Spleen (tissue), 11 donors: ENCODE measurements around the gene RAB33A. TPM values are rescaled to one million over a fixed set of nuclear protein-coding genes. Genes with fewer than 3 reads are reported as not detected.

Experiments used
- DNase-seq: peaks from one replicate; pipeline ENCODE4 v3.0.0-alpha.2; 2020
- H3K27ac ChIP-seq, 8 donors: fragments of 200-600 bp; sonication (generic) in 7 of 8; 1 replicate in 4 of 8; 2 replicates in 4 of 8; pipeline versions ENCODE4 v1.5.0 to v1.8.0; 2016 to 2021; ENCODE audit warnings: inconsistent platforms in 4 of 8, mild to moderate bottlenecking in 4 of 8, moderate library complexity in 1 of 8
- H3K27me3 ChIP-seq, 7 donors: fragments of 200-600 bp; sonication (generic) in 6 of 7; replicated peaks in 1 of 7; 1 replicate in 4 of 7; 2 replicates in 3 of 7; pipeline versions ENCODE4 v1.5.0 to v1.8.0; 2016 to 2021; ENCODE audit warnings: inconsistent platforms in 3 of 7, mild to moderate bottlenecking in 1 of 7
- H3K36me3 ChIP-seq, 6 donors: fragments of 200-600 bp; sonication (generic) in 5 of 6; 1 replicate in 4 of 6; 2 replicates in 2 of 6; pipeline versions ENCODE4 v1.5.0 to v1.8.0; 2016 to 2021; ENCODE audit warnings: inconsistent platforms in 2 of 6
- H3K4me1 ChIP-seq, 6 donors: fragments of 200-600 bp; sonication (generic) in 5 of 6; 1 replicate in 3 of 6; 2 replicates in 3 of 6; pipeline versions ENCODE4 v1.5.0 to v1.8.0; 2016 to 2021; ENCODE audit warnings: inconsistent platforms in 3 of 6
- H3K4me3 ChIP-seq, 8 donors: fragments of 200-600 bp; sonication (generic) in 7 of 8; 1 replicate in 4 of 8; 2 replicates in 4 of 8; pipeline versions ENCODE4 v1.5.0 to v1.8.0; 2016 to 2021; ENCODE audit warnings: inconsistent platforms in 4 of 8, mild to moderate bottlenecking in 4 of 8, moderate library complexity in 2 of 8
- H3K9me3 ChIP-seq, 8 donors: fragments of 200-600 bp; sonication (generic) in 7 of 8; 1 replicate in 4 of 8; 2 replicates in 4 of 8; pipeline versions ENCODE4 v1.5.0 to v1.8.0; 2016 to 2021; ENCODE audit warnings: inconsistent platforms in 4 of 8
- CTCF ChIP-seq, 11 experiments: fragments of 200-600 bp in 7 of 11; fragments of 450-650 bp in 4 of 11; sonication (generic) in 4 of 11; IDR thresholded peaks in 8 of 11; conservative IDR thresholded peaks in 3 of 11; 1 replicate in 7 of 11; 2 replicates in 4 of 11; pipeline versions ENCODE4 v1.4.0 to v1.8.0; 2016 to 2021; ENCODE audit warnings: antibody characterized with exemption in 11 of 11, inconsistent platforms in 4 of 11, mild to moderate bottlenecking in 1 of 11
- POLR2A ChIP-seq, 3 donors: fragments of 450-650 bp; IDR thresholded peaks; one replicate each; pipeline ENCODE4 v1.5.1; 2017; ENCODE audit warnings: antibody characterized with exemption in 3 of 3, mild to moderate bottlenecking in 1 of 3
- POLR2AphosphoS5 ChIP-seq, 3 donors: sonication (generic); formaldehyde crosslinking; IDR thresholded peaks; one replicate each; pipeline ENCODE4 v1.5.1; 2017; ENCODE audit warnings: antibody characterized with exemption in 3 of 3
- WGBS, 5 donors: extraction: QIAGEN DNeasy Blood & Tissue Kit in 3 of 5; methylation state at CpG; one replicate each; pipeline versions ENCODE4 v1.1.5 to v1.1.7; 2013 to 2018; 5-methylcytosine and 5-hydroxymethylcytosine counted together
- intact Hi-C: fragments of 100-400 bp; cut with DNase I; formaldehyde crosslinking; loops from one replicate; pipeline ENCODE4 v1.15.0; 2023; ENCODE audit warnings: low total_unique reads
- polyA plus RNA-seq, 3 donors: library from polyadenylated mRNA; stranded (reverse); fragments of 200-250 nt; gene quantifications; one replicate each; pipeline ENCODE4 v1.2.1, GENCODE V29; 2013
- total RNA-seq, 7 donors: library from RNA; depleted of rRNA in 3 of 7; stranded (reverse); fragments of >200 nt in 3 of 7; fragmentation: NEBNext Ultra II Directional in 4 of 7; extraction: Animal tissue kit (Norgen Biotek cat#: 25700) in 4 of 7; gene quantifications; one replicate each; pipeline versions ENCODE4 v1.1.0 to v1.2.1, GENCODE V29; 2016 to 2021
- donor health status: healthy with polysubstance abuse.
- donor health status: DM: no; HTN: no; CAD: no; lungs with moderate emphysema.
- donor health status: DM: no; HTN: no; CAD: no.
- donor health status: Bipolar disorder and iron deficiency.
- donor health status: healthy.
- donor health status: DM: no; HTN: no; CAD: no.
- donor health status: DM: yes; HTN: yes; CAD: no.

Gene RAB33A
- total and polyA plus RNA-seq, 10 donors = 1.7 to 6.7 (median 3.7) TPM

- Histone ChIP-seq H3K36me3 (peaks cover 0 to 5% (median 0%) of the 10 kb centered on the region in 6 donors), H3K4me3 (no peak overlapping the region), H3K4me1 (peaks cover 0 to 19% (median 0%) of the 10 kb centered on the region in 6 donors), H3K27me3 (no peaks in the 10 kb centered on the region), H3K9me3 (no peaks in the 10 kb centered on the region), H3K27ac (no peak overlapping the region)
- TF ChIP-seq POLR2AphosphoS5 (IDR thresholded peaks at IDR 0.05) (no peak), CTCF (IDR thresholded peaks at IDR 0.05 in 8 of 11, conservative IDR thresholded peaks at IDR 0.05 in 3 of 11) (no peak), POLR2A (IDR thresholded peaks at IDR 0.05) (no peak)
- WGBS, 5 donors = 87 to 95% (median 88%) methylated on average over 3 to 11 of the region's 11 CpGs
- intact Hi-C loops = no loop called here
- DNase-seq = no peak
These were observed 12.4 kb downstream of the RAB33A start for GRCh38 chrX:130184168-130184567.

GRCh38 chrX:130184857-130185256, 13.1 kb downstream of the RAB33A start:
- intact Hi-C loops = no loop called here
- H3K9me3 ChIP-seq = no peaks in the 10 kb centered on the region
- DNase-seq = no peak
- H3K36me3 ChIP-seq = peaks cover 0 to 5% (median 0%) of the 10 kb centered on the region in 6 donors
- peaks cover 0 to 19% (median 0%) of the 10 kb centered on the region in 6 donors for H3K4me1 ChIP-seq
- H3K4me3 ChIP-seq = no peak overlapping the region
- TF ChIP-seq POLR2AphosphoS5 (IDR thresholded peaks at IDR 0.05) (no peak), CTCF (IDR thresholded peaks at IDR 0.05 in 8 of 11, conservative IDR thresholded peaks at IDR 0.05 in 3 of 11) (no peak)
- no peaks in the 10 kb centered on the region for H3K27me3 ChIP-seq
- H3K27ac ChIP-seq = no peak overlapping the region
- 39 to 49% (median 45%) methylated on average over 2 of the region's 2 CpGs for WGBS, 5 donors

GRCh38 chrX:130186651-130187050, 14.9 kb downstream of the RAB33A start:
- intact Hi-C loops = no loop called here
- WGBS, 5 donors = 70 to 98% (median 89%) methylated on average over 4 of the region's 4 CpGs
- H3K27ac ChIP-seq = no peak overlapping the region

GRCh38 chrX:130190801-130191200, 19.0 kb downstream of the RAB33A start:
- 77 to 100% (median 87%) methylated on average over 4 of the region's 4 CpGs; no CpG with 5 or more reads in 1 of the 5 donors for WGBS, 5 donors
- H3K9me3 ChIP-seq = no peaks in the 10 kb centered on the region
- H3K36me3 ChIP-seq = no peaks in the 10 kb centered on the region
- no peak for DNase-seq
- no peaks in the 10 kb centered on the region for H3K27me3 ChIP-seq
- TF ChIP-seq CTCF (IDR thresholded peaks at IDR 0.05 in 8 of 11, conservative IDR thresholded peaks at IDR 0.05 in 3 of 11) = no peak
- no peak for TF ChIP-seq POLR2AphosphoS5 (IDR thresholded peaks at IDR 0.05)
- TF ChIP-seq POLR2A (IDR thresholded peaks at IDR 0.05) = no peak
- H3K27ac ChIP-seq = no peak overlapping the region
- peaks cover 0 to 6% (median 0%) of the 10 kb centered on the region in 6 donors for H3K4me1 ChIP-seq
- no peak overlapping the region for H3K4me3 ChIP-seq
- intact Hi-C loops = loop anchor here (5.0 kb wide), 1 partner anchor 114 kb away; no protein-coding TSS in a partner anchor

More at GRCh38 chrX:130186651-130187050, 14.9 kb downstream of the RAB33A start:
- no peak for TF ChIP-seq POLR2A (IDR thresholded peaks at IDR 0.05)
- no peak for TF ChIP-seq CTCF (IDR thresholded peaks at IDR 0.05 in 8 of 11, conservative IDR thresholded peaks at IDR 0.05 in 3 of 11)
- TF ChIP-seq POLR2AphosphoS5 (IDR thresholded peaks at IDR 0.05) = no peak
- Histone ChIP-seq H3K9me3 (no peaks in the 10 kb centered on the region), H3K4me1 (peaks cover 0 to 19% (median 0%) of the 10 kb centered on the region in 6 donors), H3K4me3 (no peak overlapping the region), H3K27me3 (no peaks in the 10 kb centered on the region), H3K36me3 (peaks cover 0 to 5% (median 0%) of the 10 kb centered on the region in 6 donors)
- DNase-seq = no peak
